GM10266 (cell line): ENCODE results near the gene CRIP1.

Experiments
- DNase-seq: peaks from one replicate; pipeline ENCODE4 v3.0.0; 2012; ENCODE audit errors: extremely low spot score
- TF ChIP-seq, protein P1 (sequence below): IDR thresholded peaks from 2 replicates; pipeline ENCODE4 v1.5.1; 2012; ENCODE audit warnings: mild to moderate bottlenecking, low read depth; ENCODE audit not compliant: control insufficient read depth, insufficient read depth; ENCODE audit errors: missing control alignments

CRIP1 gene

GRCh38 chr14:105460116-105460515, 26.6 kb upstream of the CRIP1 start:
- TF ChIP-seq, protein P1, sequence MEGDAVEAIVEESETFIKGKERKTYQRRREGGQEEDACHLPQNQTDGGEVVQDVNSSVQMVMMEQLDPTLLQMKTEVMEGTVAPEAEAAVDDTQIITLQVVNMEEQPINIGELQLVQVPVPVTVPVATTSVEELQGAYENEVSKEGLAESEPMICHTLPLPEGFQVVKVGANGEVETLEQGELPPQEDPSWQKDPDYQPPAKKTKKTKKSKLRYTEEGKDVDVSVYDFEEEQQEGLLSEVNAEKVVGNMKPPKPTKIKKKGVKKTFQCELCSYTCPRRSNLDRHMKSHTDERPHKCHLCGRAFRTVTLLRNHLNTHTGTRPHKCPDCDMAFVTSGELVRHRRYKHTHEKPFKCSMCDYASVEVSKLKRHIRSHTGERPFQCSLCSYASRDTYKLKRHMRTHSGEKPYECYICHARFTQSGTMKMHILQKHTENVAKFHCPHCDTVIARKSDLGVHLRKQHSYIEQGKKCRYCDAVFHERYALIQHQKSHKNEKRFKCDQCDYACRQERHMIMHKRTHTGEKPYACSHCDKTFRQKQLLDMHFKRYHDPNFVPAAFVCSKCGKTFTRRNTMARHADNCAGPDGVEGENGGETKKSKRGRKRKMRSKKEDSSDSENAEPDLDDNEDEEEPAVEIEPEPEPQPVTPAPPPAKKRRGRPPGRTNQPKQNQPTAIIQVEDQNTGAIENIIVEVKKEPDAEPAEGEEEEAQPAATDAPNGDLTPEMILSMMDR: no peak
- DNase-seq: no peak

DNA sequence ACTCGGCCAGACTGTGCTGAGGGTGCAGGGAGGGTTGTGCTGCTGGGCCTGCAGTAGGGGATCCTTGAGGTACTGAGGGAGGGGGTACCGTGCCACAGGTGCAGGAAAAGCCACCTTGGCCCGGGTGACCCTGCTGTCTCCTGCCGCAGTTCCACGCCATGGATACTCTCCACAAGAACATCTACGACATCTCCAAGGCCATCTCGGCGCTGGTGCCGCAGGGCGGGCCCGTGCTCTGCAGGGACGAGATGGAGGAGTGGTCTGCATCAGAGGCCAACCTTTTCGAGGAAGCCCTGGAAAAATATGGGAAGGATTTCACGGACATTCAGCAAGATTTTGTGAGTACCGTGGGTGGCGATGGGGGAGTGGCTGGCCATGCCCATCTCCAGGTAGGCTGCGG, 26.1 kb upstream of the CRIP1 start:
- no peak for DNase-seq
- TF ChIP-seq, protein P1: no peak

DNA sequence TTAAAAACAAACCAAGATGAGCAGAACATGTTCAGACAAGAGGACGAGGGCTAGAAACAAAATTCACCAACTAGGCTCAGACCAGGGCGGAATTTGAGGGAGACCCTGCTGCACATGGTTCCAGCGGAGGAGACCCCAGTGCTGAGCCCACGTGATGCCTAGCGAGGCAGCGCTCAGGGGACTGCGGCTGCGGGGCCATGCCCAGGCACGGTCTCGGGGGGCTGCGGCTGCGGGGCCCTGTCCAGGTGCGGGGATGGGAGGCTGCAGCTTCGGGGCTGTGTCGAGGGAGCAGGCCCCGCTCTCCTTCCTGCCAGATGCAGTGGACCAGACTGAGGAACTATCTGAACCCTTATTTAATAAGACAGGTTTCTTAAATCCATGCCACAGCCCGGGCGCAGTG, 24.8 kb upstream of the CRIP1 start:
- TF ChIP-seq, protein P1: no peak

GRCh38 chr14:105464501-105464900, 22.2 kb upstream of the CRIP1 start:
- TF ChIP-seq, protein P1: no peak
- no peak for DNase-seq

More for the DNA sequence above, 24.8 kb upstream of the CRIP1 start:
- no peak for DNase-seq

DNA sequence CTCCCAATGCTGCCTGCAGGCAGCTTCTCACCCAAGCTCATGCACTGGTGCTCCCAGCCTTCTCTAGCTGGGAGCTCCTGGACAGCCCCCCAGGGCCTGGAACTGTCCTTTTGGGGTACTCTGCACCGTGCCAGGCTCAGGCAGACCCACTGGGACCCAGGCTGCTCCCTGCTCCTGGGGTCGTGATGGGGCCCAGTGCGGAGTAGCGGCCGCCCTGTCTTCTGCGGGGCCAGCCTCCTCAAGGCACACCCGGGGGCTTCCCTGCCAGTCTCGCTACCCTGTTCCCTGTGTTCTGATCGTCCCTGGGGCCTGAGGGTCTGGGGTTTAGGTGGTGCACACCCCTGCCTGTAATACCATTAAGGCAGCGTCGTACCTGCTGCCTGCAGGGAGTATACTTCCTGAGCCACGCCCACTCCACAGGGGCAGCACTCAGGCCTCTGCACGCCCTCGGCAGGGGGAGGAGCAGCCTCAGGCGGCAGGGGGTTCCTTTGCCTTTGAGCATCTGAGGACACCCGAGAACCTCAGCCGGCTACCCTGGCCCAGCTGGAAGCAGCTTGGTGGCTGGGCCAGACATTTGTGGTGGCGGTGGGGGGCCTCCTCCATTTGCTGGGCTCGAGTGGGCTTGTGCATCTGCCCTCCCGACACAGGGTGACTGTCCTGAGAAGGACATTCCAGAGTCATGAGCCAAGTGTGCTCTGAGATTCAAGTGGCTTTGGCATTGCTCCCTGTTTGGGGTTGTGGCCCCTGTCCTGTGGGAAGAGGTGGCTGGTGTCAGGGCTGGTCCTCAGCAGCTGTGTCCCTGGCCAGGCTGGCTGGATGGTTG, 21.3 kb upstream of the CRIP1 start:
- TF ChIP-seq, protein P1: no peak
- no peak for DNase-seq

DNA sequence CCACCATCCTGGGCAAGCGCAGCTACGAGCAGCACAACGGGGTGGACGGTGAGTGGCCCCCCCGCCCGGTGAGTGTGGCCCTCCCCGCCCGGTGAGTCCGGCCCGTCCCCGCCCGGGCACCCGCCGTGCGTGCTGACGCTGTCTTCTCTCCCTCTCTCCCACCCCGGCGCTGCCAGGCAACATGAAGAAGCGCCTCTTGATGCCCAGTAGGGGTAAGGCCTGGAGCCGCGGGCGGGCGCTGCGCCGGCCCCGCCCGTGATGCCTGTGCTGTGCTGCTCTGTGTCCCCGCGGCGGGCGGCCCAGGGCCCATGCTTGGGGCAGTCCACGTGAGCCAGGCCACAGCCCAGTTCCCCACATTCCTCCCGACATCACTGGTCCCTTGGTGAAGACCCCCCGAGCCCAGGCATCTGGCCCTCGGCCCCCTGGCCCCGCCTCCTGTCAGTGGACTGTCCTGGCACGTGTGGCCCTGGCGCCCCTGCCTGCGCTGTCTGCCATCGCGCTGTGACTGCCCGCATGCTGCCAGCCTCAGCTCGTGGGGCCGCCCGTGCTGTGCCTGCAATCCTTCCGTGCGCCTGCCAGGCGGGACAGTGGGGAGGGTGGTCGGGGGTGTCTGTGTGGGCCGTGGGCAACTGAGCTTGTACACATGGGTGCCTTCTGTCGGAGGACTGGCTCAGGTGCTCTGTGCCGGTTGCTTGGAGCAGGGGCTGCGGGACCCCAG, 20.0 kb upstream of the CRIP1 start:
- DNase-seq: no peak
- TF ChIP-seq, protein P1: no peak
